Activated naive CD8-positive, alpha-beta T cell (primary cell): ENCODE results near the gene PARD6A.
A peak's percentile ranks its signal among the peaks of the same experiment; 100 is the strongest.

Experiments used
- H3K27ac Mint-ChIP-seq: one replicate; pipeline ENCODE4 v1.8.0; 2021; ENCODE audit warnings: mixed read lengths
- H3K27me3 Mint-ChIP-seq: one replicate; pipeline ENCODE4 v1.8.0; 2021; ENCODE audit warnings: mixed read lengths
- H3K36me3 Mint-ChIP-seq: one replicate; pipeline ENCODE4 v1.8.0; 2021; ENCODE audit warnings: mixed read lengths
- H3K4me1 Mint-ChIP-seq: one replicate; pipeline ENCODE4 v1.8.0; 2021; ENCODE audit warnings: low read depth, mixed read lengths
- H3K4me3 Mint-ChIP-seq: one replicate; pipeline ENCODE4 v1.8.0; 2021; ENCODE audit warnings: mild to moderate bottlenecking, mixed read lengths
- H3K9me3 Mint-ChIP-seq: one replicate; pipeline ENCODE4 v1.8.0; 2021; ENCODE audit warnings: low read depth, mixed read lengths

PARD6A gene

GRCh38 chr16:67660564-67661028, at the start of gene PARD6A:
PARD6A (plus strand) TSS chr16:67660960; CDS start chr16:67661039, 79 bp downstream.
- Mint-ChIP-seq H3K27me3 (no peaks in the 10 kb centered on the region), H3K4me1 (peaks cover 20% of the 10 kb centered on the region), H3K9me3 (no peaks in the 10 kb centered on the region), H3K27ac (peak within 1 kb of the TSS; percentile 93), H3K4me3 (peak within 1 kb of the TSS; percentile 94), H3K36me3 (peaks cover 5% of the 10 kb centered on the region)

- H3K27ac Mint-ChIP-seq = no peak overlapping the region
- no peak overlapping the region for H3K4me3 Mint-ChIP-seq
- H3K27me3 Mint-ChIP-seq = no peaks in the 10 kb centered on the region
- H3K4me1 Mint-ChIP-seq = peaks cover 4% of the 10 kb centered on the region
- H3K9me3 Mint-ChIP-seq = no peaks in the 10 kb centered on the region
- H3K36me3 Mint-ChIP-seq = peaks cover 3% of the 10 kb centered on the region
Observed at GRCh38 chr16:67613808-67614207, 47.0 kb upstream of the PARD6A start.

GRCh38 chr16:67628216-67628615, 32.5 kb upstream of the PARD6A start:
- H3K27ac Mint-ChIP-seq = no peak overlapping the region
- H3K4me1 Mint-ChIP-seq = no peaks in the 10 kb centered on the region
- peaks cover 8% of the 10 kb centered on the region for H3K36me3 Mint-ChIP-seq
- H3K27me3 Mint-ChIP-seq = no peaks in the 10 kb centered on the region
- no peaks in the 10 kb centered on the region for H3K9me3 Mint-ChIP-seq
- H3K4me3 Mint-ChIP-seq = no peak overlapping the region

- H3K9me3 Mint-ChIP-seq = no peaks in the 10 kb centered on the region
- H3K36me3 Mint-ChIP-seq = peaks cover 6% of the 10 kb centered on the region
- H3K4me1 Mint-ChIP-seq = no peaks in the 10 kb centered on the region
- no peaks in the 10 kb centered on the region for H3K27me3 Mint-ChIP-seq
- H3K4me3 Mint-ChIP-seq = no peak overlapping the region
- H3K27ac Mint-ChIP-seq = no peak overlapping the region
Observed at GRCh38 chr16:67632415-67633172, 28.2 kb upstream of the PARD6A start.

GRCh38 chr16:67636713-67637112, 24.0 kb upstream of the PARD6A start:
- Mint-ChIP-seq H3K4me1 (no peaks in the 10 kb centered on the region), H3K27me3 (no peaks in the 10 kb centered on the region), H3K9me3 (no peaks in the 10 kb centered on the region), H3K36me3 (no peaks in the 10 kb centered on the region), H3K27ac (no peak overlapping the region), H3K4me3 (no peak overlapping the region)

GRCh38 chr16:67637625-67638024, 23.1 kb upstream of the PARD6A start:
- H3K4me3 Mint-ChIP-seq = no peak overlapping the region
- H3K27ac Mint-ChIP-seq = no peak overlapping the region
- no peaks in the 10 kb centered on the region for H3K4me1 Mint-ChIP-seq
- H3K36me3 Mint-ChIP-seq = no peaks in the 10 kb centered on the region
- no peaks in the 10 kb centered on the region for H3K27me3 Mint-ChIP-seq
- H3K9me3 Mint-ChIP-seq = no peaks in the 10 kb centered on the region

GRCh38 chr16:67641779-67642708, 18.7 kb upstream of the PARD6A start:
- Mint-ChIP-seq H3K27ac (no peak overlapping the region), H3K36me3 (no peaks in the 10 kb centered on the region), H3K27me3 (no peaks in the 10 kb centered on the region), H3K4me3 (no peak overlapping the region), H3K9me3 (no peaks in the 10 kb centered on the region), H3K4me1 (peaks cover 6% of the 10 kb centered on the region)

- H3K27me3 Mint-ChIP-seq = no peaks in the 10 kb centered on the region
- no peaks in the 10 kb centered on the region for H3K9me3 Mint-ChIP-seq
- H3K27ac Mint-ChIP-seq = no peak overlapping the region
- peaks cover 6% of the 10 kb centered on the region for H3K4me1 Mint-ChIP-seq
- no peaks in the 10 kb centered on the region for H3K36me3 Mint-ChIP-seq
- H3K4me3 Mint-ChIP-seq = peak overlapping the region; percentile 78
Observed at GRCh38 chr16:67644038-67644437, 16.7 kb upstream of the PARD6A start.

- H3K27ac Mint-ChIP-seq = peak overlapping the region; percentile 80
- H3K9me3 Mint-ChIP-seq = no peaks in the 10 kb centered on the region
- no peaks in the 10 kb centered on the region for H3K36me3 Mint-ChIP-seq
- peak overlapping the region; percentile 86 for H3K4me3 Mint-ChIP-seq
- no peaks in the 10 kb centered on the region for H3K27me3 Mint-ChIP-seq
- peaks cover 6% of the 10 kb centered on the region for H3K4me1 Mint-ChIP-seq
Observed at GRCh38 chr16:67645397-67646121, 15.2 kb upstream of the PARD6A start.

- no peak overlapping the region for H3K27ac Mint-ChIP-seq
- no peaks in the 10 kb centered on the region for H3K9me3 Mint-ChIP-seq
- no peaks in the 10 kb centered on the region for H3K27me3 Mint-ChIP-seq
- peaks cover 2% of the 10 kb centered on the region for H3K36me3 Mint-ChIP-seq
- H3K4me3 Mint-ChIP-seq = peak overlapping the region; percentile 40
- H3K4me1 Mint-ChIP-seq = peaks cover 8% of the 10 kb centered on the region
Observed at GRCh38 chr16:67647111-67647651, 13.6 kb upstream of the PARD6A start.

GRCh38 chr16:67647681-67648080, 13.1 kb upstream of the PARD6A start:
- H3K9me3 Mint-ChIP-seq = no peaks in the 10 kb centered on the region
- H3K27me3 Mint-ChIP-seq = no peaks in the 10 kb centered on the region
- H3K4me1 Mint-ChIP-seq = peaks cover 8% of the 10 kb centered on the region
- H3K27ac Mint-ChIP-seq = no peak overlapping the region
- no peak overlapping the region for H3K4me3 Mint-ChIP-seq
- peaks cover 2% of the 10 kb centered on the region for H3K36me3 Mint-ChIP-seq

- H3K27ac Mint-ChIP-seq = no peak overlapping the region
- peaks cover 2% of the 10 kb centered on the region for H3K36me3 Mint-ChIP-seq
- no peaks in the 10 kb centered on the region for H3K27me3 Mint-ChIP-seq
- no peak overlapping the region for H3K4me3 Mint-ChIP-seq
- H3K4me1 Mint-ChIP-seq = peaks cover 8% of the 10 kb centered on the region
- H3K9me3 Mint-ChIP-seq = no peaks in the 10 kb centered on the region
Observed at GRCh38 chr16:67648088-67648763, 12.5 kb upstream of the PARD6A start.

GRCh38 chr16:67648764-67649407, 11.9 kb upstream of the PARD6A start:
- Mint-ChIP-seq H3K27me3 (no peaks in the 10 kb centered on the region), H3K36me3 (peaks cover 2% of the 10 kb centered on the region), H3K9me3 (no peaks in the 10 kb centered on the region), H3K4me3 (no peak overlapping the region), H3K4me1 (peaks cover 8% of the 10 kb centered on the region), H3K27ac (no peak overlapping the region)

GRCh38 chr16:67649494-67649931, 11.2 kb upstream of the PARD6A start:
- Mint-ChIP-seq H3K4me1 (peaks cover 6% of the 10 kb centered on the region), H3K36me3 (peaks cover 2% of the 10 kb centered on the region), H3K27ac (no peak overlapping the region), H3K9me3 (no peaks in the 10 kb centered on the region), H3K27me3 (no peaks in the 10 kb centered on the region), H3K4me3 (no peak overlapping the region)
